PFSK-1 (cell line): Measurements from ENCODE around the gene TMEM45A.

Experiments used
- FOXP2 ChIP-seq: optimal IDR thresholded peaks from 2 replicates; pipeline ENCODE3; 2011; ENCODE audit warnings: borderline replicate concordance, control low read depth, inconsistent platforms; ENCODE audit not compliant: insufficient read depth; ENCODE audit errors: extremely low read length, extremely low read depth
- POLR2AphosphoS5 ChIP-seq: IDR thresholded peaks from 2 replicates; pipeline ENCODE4 v1.6.1; 2012; ENCODE audit warnings: low read depth, mild to moderate bottlenecking, control low read depth, low read length, moderate library complexity
- REST ChIP-seq, 2 experiments: IDR thresholded peaks; 2 replicates each; pipeline versions ENCODE4 v1.6.1 to v1.8.0; 2011 to 2012; ENCODE audit warnings: low read depth in 2 of 2, low read length in 2 of 2, control low read depth in 1 of 2, inconsistent platforms in 1 of 2, mild to moderate bottlenecking in 1 of 2, moderate library complexity in 1 of 2; ENCODE audit not compliant: insufficient read depth in 1 of 2
- SIN3A ChIP-seq: IDR thresholded peaks from 2 replicates; pipeline ENCODE4 v1.6.1; 2012; ENCODE audit warnings: mild to moderate bottlenecking, low read length, moderate library complexity, borderline replicate concordance; ENCODE audit not compliant: insufficient read depth
- TAF1 ChIP-seq: IDR thresholded peaks from 2 replicates; pipeline ENCODE4 v1.6.1; 2012; ENCODE audit warnings: low read length, control low read depth, borderline replicate concordance; ENCODE audit not compliant: insufficient read depth

The TMEM45A gene

DNA sequence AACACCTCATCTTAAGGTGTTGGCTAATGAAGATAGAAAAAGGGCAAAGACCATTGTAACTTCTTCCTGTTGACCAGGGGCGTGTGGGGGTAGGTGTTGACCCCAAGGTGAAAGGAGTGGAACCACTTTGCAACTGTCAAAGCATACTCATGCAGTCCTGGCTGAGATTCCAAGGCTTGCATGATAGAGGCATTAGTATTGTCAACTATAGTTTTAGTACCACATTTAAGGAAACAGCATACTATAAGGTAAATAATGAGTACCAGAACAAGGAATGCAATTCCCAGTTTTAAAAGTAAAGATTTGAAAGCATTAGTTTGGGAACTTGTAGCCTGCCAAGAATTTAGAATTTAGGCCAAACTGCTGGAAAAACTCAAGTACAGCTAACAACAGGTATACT is 89.2 kb downstream of the TMEM45A start:
- no peak for TF ChIP-seq REST (IDR thresholded peaks at IDR 0.05; ENCODE audit: insufficient read depth in 1 of 2, low read depth in 2 of 2, low read length in 2 of 2)
- TF ChIP-seq POLR2AphosphoS5, result no peak
- no peak for TF ChIP-seq FOXP2
- no peak for TF ChIP-seq SIN3A
- TF ChIP-seq TAF1, result no peak

DNA sequence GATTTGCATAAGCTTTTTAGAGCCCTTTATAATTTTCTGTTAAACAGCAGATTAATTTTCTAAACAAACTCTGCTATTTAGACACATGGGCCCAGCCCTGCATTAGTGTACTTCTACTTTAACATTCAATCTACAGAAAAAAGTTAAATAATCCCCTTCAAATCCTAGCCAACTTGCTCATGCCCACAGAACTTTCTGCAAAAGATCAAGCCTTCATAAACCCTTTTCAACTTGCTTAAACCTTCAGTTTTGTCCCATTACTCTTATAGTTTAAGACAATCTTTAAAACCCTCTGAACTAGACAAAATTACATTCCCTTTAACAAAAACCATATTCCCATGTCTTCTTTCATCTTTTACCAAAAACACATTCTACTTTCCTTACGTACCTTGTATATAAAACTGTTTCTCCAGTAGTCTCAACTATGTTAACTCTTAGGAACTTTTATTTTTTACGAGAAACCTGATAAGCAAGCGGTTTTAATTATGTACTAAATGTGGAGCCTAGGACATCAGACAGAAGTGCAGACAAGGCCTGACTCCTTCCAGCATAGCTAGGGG is 91.8 kb downstream of the TMEM45A start:
- TF ChIP-seq TAF1 (no peak), FOXP2 (no peak), POLR2AphosphoS5 (no peak), REST (IDR thresholded peaks at IDR 0.05; ENCODE audit: insufficient read depth in 1 of 2, low read depth in 2 of 2, low read length in 2 of 2) (no peak), SIN3A (no peak)

GRCh38 chr3:100586832-100587231 is 94.4 kb downstream of the TMEM45A start:
- TF ChIP-seq REST (IDR thresholded peaks at IDR 0.05; ENCODE audit: insufficient read depth in 1 of 2, low read depth in 2 of 2, low read length in 2 of 2), result no peak
- no peak for TF ChIP-seq TAF1
- TF ChIP-seq POLR2AphosphoS5, result no peak
- no peak for TF ChIP-seq SIN3A
- TF ChIP-seq FOXP2, result no peak

GRCh38 chr3:100588251-100588650 is 95.8 kb downstream of the TMEM45A start:
- TF ChIP-seq SIN3A (no peak), POLR2AphosphoS5 (no peak), REST (IDR thresholded peaks at IDR 0.05; ENCODE audit: insufficient read depth in 1 of 2, low read depth in 2 of 2, low read length in 2 of 2) (no peak), FOXP2 (no peak), TAF1 (no peak)
